ENCODE data around the gene CHRM2. TPM values are rescaled to one million over a fixed set of nuclear protein-coding genes. Genes with fewer than 3 reads are reported as not detected.
A peak's percentile ranks its signal among the peaks of the same experiment; 100 is the strongest.

The CHRM2 gene
- total RNA-seq, 4 donors from 2014 or later = not detected

GRCh38 chr7:136859803-136860202 lies 8.6 kb upstream of the CHRM2 start:
- WGBS, 2 donors = 58 to 68% methylated on average over 1 of the region's 1 CpG
- Histone ChIP-seq H3K4me1 (no peaks in the 10 kb centered on the region), H3K27me3 (no peaks in the 10 kb centered on the region), H3K4me3 (no peak overlapping the region), H3K36me3 (no peaks in the 10 kb centered on the region), H3K27ac (no peak overlapping the region), H3K9me3 (no peaks in the 10 kb centered on the region)
- no peak for DNase-seq (ENCODE audit: low spot score in 2 of 2)
- TF ChIP-seq EP300 (IDR thresholded peaks at IDR 0.05) (no peak), POLR2A (IDR thresholded peaks at IDR 0.05) (no peak)

GRCh38 chr7:136865236-136865635 lies 3.2 kb upstream of the CHRM2 start:
- H3K27ac ChIP-seq = no peak overlapping the region
- no peaks in the 10 kb centered on the region for H3K9me3 ChIP-seq
- H3K36me3 ChIP-seq = no peaks in the 10 kb centered on the region
- TF ChIP-seq CTCF (IDR thresholded peaks at IDR 0.05) = no peak
- TF ChIP-seq EP300 (IDR thresholded peaks at IDR 0.05) = no peak
- TF ChIP-seq POLR2A (IDR thresholded peaks at IDR 0.05) = no peak
- no peak overlapping the region for H3K4me3 ChIP-seq
- peaks cover 0 to 23% of the 10 kb centered on the region in 2 donors for H3K27me3 ChIP-seq
- no peak for DNase-seq (ENCODE audit: low spot score in 2 of 2)
- H3K4me1 ChIP-seq = peaks cover 0 to 21% (median 0%) of the 10 kb centered on the region in 4 donors
- WGBS, 2 donors = 83 to 88% methylated on average over 10 of the region's 10 CpGs

- Histone ChIP-seq H3K4me3 (no peak overlapping the region), H3K27me3 (peaks cover 0 to 29% of the 10 kb centered on the region in 2 donors), H3K36me3 (no peaks in the 10 kb centered on the region), H3K9me3 (no peaks in the 10 kb centered on the region), H3K27ac (no peak overlapping the region), H3K4me1 (peaks cover 0 to 27% (median 1%) of the 10 kb centered on the region in 4 donors)
- no peak for DNase-seq (ENCODE audit: low spot score in 2 of 2)
- WGBS, 2 donors = 65 to 70% methylated on average over 2 of the region's 2 CpGs
- no peak for TF ChIP-seq EP300 (IDR thresholded peaks at IDR 0.05)
- TF ChIP-seq CTCF (IDR thresholded peaks at IDR 0.05) = no peak
- no peak for TF ChIP-seq POLR2A (IDR thresholded peaks at IDR 0.05)
Measured at GRCh38 chr7:136865777-136866176, 2.7 kb upstream of the CHRM2 start.

GRCh38 chr7:136869001-136869961 lies 829 bp downstream of the CHRM2 start:
- 2% methylated on average over 43 to 58 of the region's 65 CpGs for WGBS, 2 donors
- no peak for TF ChIP-seq EP300 (IDR thresholded peaks at IDR 0.05)
- TF ChIP-seq POLR2A (IDR thresholded peaks at IDR 0.05) = no peak
- TF ChIP-seq CTCF (IDR thresholded peaks at IDR 0.05) = no peak
- peak overlapping the region in 1 of 4 donors; percentile 19 for H3K4me3 ChIP-seq
- no peaks in the 10 kb centered on the region for H3K9me3 ChIP-seq
- no peak overlapping the region for H3K27ac ChIP-seq
- peaks cover 0 to 35% (median 2%) of the 10 kb centered on the region in 4 donors for H3K4me1 ChIP-seq
- no peaks in the 10 kb centered on the region for H3K36me3 ChIP-seq
- H3K27me3 ChIP-seq = peaks cover 0 to 43% of the 10 kb centered on the region in 2 donors
- DNase-seq (ENCODE audit: low spot score in 2 of 2) = no peak

- WGBS, 2 donors = 1 to 3% methylated on average over 24 to 52 of the region's 54 CpGs
- TF ChIP-seq EP300 (IDR thresholded peaks at IDR 0.05) = no peak
- no peak for TF ChIP-seq CTCF (IDR thresholded peaks at IDR 0.05)
- no peak for TF ChIP-seq POLR2A (IDR thresholded peaks at IDR 0.05)
- Histone ChIP-seq H3K36me3 (no peaks in the 10 kb centered on the region), H3K27me3 (peaks cover 0 to 43% of the 10 kb centered on the region in 2 donors), H3K4me1 (peaks cover 0 to 35% (median 2%) of the 10 kb centered on the region in 4 donors), H3K27ac (no peak overlapping the region), H3K9me3 (no peaks in the 10 kb centered on the region), H3K4me3 (peak overlapping the region in 2 of 4 donors; percentile 12 to 37)
- no peak for DNase-seq (ENCODE audit: low spot score in 2 of 2)
Measured at GRCh38 chr7:136869991-136870865, 1.8 kb downstream of the CHRM2 start.

Data from tibial nerve (tissue), 4 donors.